UCSD-AML1 (cell line): ENCODE data around the gene WDR64.
"Not testable (repeated sequence)": the region's sequence is repeated elsewhere in the genome, so short reads cannot be mapped to it uniquely, and the experiment has no call there.

ENCODE experiments used
- DNase-seq: peaks from one replicate; lab custom pipeline; 2025; ENCODE audit not compliant: unreplicated experiment; lab: John Stamatoyannopoulos, UW

Gene WDR64

GRCh38 chr1:241654641-241655040, 2.6 kb downstream of the WDR64 start:
- DNase-seq, result no peak

DNA sequence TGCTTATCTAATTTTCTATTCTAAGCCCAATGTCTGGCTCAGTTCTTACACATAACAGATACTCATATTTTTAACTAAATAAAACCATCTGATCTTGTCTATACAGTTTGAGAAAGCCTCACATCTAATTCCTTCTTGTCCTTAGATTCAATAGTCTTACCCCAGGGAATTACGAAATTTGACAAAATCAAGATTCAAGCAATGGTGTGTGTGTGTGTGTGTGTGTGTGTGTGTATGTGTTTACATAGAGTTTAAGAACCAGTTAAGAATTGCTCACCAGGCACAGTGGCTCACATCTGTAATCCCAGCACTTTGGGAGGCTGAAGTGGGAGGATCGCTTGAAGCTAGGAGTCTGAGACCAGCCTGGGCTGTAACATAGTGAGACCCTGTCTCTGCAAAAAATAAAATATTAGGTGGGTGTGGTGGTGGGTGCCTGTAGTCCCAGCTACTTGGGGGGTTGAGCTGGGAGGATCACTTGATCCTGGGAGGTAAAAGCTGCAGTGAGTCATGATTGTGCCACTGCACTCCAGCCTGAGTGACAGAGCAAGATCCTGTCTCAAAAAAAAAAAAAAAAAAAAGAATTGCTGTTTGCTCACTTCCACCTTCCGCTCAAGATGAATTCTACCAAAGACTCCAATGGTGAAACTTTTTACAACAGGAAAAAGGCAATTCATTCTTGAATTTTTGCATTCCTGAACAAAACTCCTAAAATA, 6.2 kb downstream of the WDR64 start:
- no peak for DNase-seq

DNA sequence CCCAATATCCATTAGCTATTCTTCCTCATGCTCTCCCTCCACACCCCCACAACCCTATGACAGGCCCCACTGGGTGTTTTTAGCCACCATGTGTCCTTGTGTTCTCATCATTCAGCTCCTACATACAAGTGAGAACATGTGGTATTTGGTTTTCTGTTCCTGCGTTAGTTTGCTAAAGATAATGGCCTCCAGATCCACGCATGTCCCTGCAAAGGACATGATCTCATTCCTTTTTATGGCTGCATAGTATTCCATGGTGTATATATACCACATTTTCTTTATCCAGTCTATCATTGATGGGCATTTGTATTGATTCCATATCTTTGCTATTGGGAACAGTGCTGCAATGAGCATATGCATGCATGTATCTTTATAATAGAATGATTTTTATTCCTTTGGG, 6.9 kb downstream of the WDR64 start:
- DNase-seq, result not testable (repeated sequence)

DNA sequence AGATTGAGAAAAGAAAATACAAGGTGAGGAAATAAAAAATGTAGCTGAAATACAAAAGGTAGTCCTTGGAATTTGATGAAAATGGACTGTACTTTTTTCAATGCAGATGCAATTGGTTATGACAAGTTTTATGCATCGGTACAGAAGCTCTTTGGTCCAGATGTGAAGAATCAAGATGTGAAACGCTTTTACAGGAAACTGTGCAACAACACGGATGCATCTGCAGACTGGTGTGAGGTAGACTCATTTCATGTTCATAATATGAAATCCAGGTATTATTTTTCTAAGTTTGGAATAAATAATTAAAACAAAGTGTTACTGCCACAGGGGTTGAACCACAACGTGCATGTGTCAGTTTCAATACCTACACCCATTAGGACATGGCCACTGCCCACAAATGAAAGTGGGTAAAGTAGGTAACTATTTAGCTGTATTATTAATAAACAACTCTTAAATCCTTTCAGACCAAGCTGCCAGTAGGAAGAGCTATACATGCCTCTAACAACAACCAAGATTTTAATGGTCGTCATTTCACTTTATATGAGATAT, 8.4 kb downstream of the WDR64 start:
- DNase-seq, result no peak

DNA sequence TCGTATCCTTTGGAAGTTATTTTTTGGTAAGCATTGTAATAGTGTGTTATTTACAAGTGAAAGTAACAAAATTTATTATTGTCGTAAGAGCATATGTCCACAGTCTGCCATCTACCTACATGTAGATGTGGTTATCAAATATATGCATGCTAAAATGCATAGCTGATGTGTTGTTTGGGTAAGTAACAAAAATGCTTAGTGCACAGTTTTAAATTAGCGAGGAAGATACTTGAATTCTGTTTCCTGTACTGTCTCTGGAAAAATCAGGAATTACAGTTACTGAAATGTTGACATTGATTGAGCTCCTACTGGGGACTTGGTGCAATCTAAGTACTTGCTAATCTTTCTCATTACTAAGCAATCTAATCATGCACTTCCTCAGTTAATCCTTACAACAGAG, 14.3 kb downstream of the WDR64 start:
- DNase-seq, result no peak

DNA sequence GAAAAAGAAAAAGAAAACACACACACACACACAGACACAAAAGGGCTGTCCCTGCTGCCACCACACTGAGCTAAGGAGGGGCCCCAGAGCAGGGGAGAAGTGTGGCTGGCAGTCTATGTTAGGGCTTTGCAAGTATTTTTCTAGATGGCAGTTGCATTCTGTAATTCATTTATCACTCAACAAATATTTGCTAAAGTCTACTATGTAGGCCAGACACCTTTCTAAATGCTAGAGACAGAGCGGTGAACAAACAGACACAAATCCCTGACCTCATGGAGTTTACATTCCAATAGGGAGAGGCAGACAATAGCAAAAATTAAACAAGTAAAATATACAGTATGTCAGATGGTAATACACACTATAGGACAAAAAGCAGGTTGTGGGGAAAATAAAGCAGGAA, 20.2 kb downstream of the WDR64 start:
- DNase-seq, result no peak

DNA sequence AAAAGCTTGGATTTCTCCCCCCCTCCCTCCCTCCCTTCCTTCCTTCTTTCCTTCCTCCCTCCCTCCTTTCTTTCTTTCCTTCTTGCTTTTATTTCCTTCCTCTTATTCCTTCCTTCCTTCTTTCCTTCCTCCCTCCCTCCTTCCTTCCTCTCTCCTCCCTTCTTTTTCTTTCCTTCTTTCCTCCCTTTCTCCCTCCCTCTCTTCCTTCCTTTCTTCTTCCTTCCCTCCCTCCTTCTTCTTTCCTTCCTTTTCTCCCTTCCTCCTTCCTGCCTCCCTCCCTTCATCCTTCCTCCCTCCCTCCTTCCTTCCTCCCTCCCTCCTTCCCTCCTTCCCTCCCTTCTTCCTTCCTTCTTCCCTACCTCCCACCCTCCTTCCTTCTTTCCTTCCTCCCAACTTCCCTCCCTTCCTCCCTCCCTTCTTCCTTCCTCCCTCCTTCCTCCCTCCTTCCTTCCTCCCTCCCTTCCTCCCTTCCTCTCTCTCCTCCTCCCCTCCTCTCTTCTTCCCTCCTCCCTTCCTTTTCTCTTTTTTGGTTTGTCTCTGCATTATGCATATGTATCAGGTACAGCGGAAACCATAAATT, 22.8 kb downstream of the WDR64 start:
- no peak for DNase-seq

GRCh38 chr1:241675983-241676382, 23.9 kb downstream of the WDR64 start:
- no peak for DNase-seq

DNA sequence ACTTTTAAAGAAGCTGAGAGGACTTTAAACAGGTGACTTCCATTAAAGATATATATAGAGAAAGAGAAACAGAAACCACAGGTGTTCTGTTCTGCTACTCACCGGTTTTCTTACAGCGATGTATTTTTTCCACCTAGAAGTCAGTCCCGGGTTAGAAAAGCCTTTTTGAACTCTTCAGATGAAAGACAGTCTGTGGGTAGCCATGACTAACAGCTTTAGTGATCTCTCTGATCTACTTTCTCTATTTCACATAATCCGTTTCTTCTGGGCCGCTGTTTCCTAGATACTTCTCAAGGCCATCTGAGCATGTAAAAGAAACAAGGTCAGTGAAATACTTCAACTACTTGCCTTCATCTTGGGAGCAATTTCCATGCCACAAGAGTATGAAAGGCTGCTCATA, 25.1 kb downstream of the WDR64 start:
- DNase-seq, result no peak

GRCh38 chr1:241678536-241678935, 26.5 kb downstream of the WDR64 start:
- DNase-seq, result no peak

DNA sequence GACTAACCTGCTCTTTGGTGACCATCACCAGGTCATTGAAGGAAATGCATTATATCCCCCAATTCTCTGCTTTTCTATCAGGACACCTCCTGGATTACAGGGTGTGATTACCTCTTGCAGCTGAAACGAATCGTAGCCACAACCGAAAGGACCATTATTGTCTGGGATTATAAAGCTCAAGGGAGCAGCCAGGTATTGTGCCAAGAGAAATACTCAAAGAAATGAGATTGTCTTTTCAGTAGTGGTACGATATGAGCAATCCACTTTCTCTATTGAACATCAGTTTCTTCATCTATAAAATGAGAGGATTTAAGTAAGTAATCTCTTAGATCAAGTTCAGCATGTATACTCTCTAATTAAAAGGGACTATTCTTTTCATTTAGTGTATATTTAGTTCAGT, 27.3 kb downstream of the WDR64 start:
- DNase-seq, result no peak

GRCh38 chr1:241679961-241680360, 27.9 kb downstream of the WDR64 start:
- DNase-seq, result no peak

- DNase-seq, result not testable (repeated sequence)
Observed at GRCh38 chr1:241681861-241682448, 29.9 kb downstream of the WDR64 start.

DNA sequence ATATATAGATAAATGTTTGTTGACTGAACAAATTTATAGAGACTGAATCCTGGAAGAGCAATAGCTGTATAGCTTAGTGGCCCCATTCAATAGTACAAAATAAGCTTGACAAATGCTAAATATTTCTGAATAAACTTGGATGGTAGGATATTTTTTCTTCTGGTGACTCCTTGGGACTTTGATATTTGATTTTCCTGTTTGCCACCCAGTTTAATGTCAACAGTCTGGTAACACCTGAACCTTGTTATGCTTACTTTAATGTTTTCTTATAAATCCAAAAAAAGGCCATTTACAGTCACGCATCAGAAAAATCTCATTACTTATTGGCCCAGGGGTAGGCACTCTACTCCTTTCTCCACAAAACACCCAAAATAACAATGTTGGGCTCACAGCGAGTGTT, 30.8 kb downstream of the WDR64 start:
- no peak for DNase-seq

DNA sequence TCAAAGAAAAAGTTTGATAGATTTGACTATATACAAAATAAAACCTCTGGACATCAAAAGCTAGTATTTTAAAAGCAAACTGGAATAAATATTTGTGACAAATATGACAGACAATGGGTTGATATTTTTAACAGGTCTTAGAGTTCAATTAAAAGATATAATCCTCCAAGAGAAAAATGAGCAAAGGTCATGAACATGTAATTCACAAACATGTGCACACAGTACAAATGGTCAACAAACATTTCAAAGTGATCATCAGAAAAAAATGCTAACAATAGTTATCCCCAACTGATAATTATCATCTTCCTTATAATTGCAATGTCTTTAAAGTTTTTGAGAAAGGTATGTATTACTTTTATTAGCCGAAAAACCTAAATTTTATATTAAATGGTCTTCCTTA, 32.0 kb downstream of the WDR64 start:
- no peak for DNase-seq

GRCh38 chr1:241688940-241689368, 36.9 kb downstream of the WDR64 start:
- no peak for DNase-seq

DNA sequence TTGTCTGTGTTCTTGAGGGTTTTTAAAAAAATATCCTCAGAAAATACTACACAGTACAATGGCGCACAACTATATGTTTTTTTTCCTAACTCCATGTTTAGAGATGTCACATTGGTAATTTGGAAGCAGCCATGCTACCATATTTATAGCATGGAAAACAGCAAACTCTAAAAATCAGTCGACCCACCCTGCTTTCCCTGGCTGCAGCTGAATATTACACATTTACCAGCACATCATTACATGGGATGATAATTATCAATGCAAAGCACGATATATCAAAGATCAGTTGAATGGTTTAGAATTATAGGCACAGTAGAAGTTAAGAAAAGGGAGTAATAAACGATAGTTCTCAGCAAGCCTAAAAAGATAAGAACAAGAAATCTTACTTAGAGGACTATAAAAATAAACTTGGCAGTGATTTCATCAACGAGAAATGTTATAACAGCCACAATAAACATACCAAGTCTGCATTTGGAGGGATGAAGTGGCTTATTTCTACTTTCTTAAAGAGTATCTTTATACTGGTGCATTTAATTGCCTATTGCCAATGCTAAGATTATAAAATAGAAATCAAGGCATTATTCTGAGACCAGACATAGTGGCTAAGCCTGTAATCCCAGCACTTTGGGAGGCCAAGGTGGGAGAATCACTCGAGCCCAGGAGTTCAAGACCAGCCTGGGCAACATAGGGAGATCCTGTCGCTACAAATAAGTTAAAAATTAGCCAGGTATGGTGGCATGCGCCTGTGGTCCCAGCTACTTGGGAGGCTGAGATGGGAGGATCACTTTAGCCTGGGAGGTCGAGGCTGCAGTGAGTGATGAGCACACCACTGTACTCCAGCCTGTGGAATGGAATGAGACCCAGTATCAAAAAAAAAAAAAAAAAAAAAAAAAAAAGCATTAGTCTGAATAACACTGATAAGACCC, 43.4 kb downstream of the WDR64 start:
- no peak for DNase-seq

DNA sequence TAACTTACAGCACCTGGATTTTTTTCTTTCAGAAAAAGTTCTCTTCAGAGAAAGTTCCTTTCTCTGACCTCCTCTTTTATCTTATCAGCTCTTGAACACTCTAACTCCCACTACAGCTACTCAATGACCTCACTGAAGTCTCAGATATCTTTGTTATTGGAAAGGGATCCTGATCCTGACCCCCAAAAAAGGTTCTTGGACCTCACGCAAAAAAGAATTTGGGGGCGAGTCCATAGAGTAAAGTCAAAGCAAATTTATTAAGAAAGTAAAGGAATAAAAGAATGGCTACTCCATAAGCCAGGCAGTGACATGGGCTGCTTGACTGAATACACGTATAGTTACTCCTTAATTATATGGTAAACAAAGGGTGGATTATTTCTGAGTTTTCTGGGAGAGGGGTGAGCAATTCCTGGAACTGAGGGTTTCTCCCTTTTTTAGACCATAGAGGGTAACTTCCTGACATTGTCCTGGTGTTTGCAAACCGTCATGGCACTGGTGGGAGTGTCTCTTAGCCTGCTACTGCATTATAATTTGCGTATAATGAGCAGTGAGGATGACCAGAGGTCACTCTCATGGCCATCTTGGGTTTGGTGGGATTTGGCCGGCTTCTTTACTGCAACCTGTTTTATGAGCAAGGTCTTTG, 44.2 kb downstream of the WDR64 start:
- DNase-seq, result no peak

DNA sequence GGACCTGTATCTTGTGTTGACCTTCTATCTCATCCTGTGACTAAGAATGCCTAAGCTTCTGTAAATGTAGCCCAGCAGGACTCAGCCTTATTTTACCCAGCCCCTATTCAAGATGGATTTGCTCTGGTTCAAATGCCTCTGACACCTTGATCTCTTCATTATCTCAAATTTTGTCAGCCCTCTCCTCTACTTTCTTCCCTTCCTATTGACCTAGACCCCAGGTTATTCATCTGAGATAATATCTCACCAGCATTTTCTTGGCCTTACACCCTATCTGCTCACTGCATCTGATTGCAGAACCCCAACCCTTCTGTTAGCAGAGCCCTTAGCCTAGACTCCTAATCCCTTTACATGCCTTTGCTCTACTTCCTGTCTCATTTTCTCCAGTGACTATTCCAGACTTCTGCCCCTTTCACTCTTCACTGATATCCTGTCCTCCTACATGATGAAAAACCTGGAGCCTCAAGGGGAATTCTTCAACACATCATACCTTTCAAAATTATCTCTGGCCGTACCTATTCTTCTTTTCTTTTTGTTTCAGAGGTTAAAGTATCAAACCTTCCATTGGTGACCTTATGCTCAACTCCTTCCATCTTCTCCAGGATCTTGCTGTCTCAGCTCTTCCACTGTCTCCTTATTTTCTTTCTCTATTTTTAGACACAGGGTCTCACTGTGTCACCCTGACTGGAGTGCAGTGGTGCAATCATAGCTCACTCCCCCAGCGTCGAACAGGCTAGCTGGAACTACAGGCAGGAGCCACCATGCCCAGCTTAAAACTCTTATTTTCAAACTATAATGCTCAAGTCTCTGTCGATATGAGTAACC, 44.9 kb downstream of the WDR64 start:
- no peak for DNase-seq

DNA sequence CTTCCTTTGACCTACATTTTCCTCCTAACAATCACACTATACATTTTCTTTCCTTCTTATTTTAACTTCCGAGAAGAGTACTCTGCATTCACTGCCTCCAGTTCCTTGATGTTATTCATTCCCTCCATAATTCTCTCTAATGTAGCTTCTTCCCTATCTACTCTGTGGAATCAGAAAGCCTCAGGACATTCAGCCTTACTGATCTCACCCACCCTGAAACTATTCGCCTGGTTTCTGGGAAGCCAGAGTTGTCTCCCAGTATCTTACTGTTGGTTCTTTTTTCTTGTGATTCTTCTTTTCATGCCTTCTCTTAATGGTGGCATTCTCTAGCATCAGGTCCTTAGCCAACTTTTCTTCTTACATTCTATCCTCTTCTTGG, 45.5 kb downstream of the WDR64 start:
- DNase-seq, result no peak
